Dermis blood vessel endothelial cell (primary cell): ENCODE measurements around the gene EXOSC3. TPM values are rescaled to one million over a fixed set of nuclear protein-coding genes. Genes with fewer than 3 reads are reported as not detected.

Experiments
- DNase-seq: peaks from one replicate; pipeline ENCODE4 v3.0.0; 2010
- total RNA-seq: library from RNA; depleted of rRNA; stranded (reverse); fragments of >200 nt; gene quantifications from 2 replicates; pipeline ENCODE4 v1.2.3, GENCODE V29; 2014

EXOSC3 gene
- total RNA-seq, 1 donor from 2014 or later = 29.4 TPM

DNA sequence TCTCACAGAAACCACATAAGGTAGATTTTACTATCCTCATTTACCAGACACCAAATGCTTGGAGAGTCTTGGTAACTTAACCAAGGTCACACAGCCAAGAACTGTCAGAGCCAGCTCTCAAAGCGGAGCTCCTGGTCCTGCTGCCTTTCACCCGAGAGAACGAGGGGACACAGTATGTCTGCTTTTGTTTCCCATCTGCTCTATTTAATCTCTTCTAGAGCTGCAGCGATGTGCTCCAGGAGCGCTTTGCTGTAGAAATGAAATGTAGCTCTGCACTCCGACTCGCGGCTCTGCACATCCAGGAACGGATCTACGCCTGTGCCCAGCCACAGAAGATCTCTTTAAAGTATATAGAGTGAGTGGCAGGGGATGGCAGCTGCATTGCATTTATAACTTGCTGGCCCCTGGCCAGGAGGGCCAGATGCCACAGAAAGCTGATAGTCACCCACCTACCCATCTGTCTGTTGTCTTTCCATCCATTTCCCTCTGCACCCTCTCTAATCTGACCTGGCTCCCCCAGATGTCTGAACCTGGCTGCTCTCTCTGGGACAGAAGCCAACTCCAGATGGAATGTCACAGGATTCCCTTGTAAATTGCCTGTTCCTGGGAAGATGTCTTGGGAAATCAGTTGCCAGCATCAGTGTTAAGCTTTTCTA is 52.6 kb downstream of the EXOSC3 start:
- DNase-seq = no peak

- DNase-seq = no peak
Measured at GRCh38 chr9:37730839-37731238, 54.0 kb downstream of the EXOSC3 start.

DNA sequence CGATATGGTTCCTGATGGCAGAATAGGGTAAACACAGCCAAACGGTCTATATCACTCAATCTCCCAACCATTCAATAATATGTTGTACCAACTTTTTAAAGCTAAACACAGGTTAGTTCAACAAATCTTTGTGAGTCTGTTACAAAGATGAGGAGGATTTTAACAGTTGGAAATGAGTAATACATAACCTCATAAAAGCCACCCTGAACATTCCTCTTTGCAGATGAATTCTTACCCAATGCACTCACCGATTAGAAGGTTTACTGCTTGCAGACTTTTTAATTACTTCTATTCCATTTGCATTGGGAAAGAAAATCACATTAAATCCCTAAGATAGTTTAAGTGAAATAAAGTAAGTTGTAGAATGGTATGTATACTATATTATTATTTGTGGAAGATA is 54.6 kb downstream of the EXOSC3 start:
- DNase-seq = no peak

Other genes starting within 250 kb of the EXOSC3 start
- gene FBXO10, start 208.7 kb downstream of the EXOSC3 start, total RNA-seq = 12.8 and 17.0 TPM in 2 replicates
- 84.9 and 156 TPM in 2 replicates for gene TOMM5, start 192.5 kb downstream of the EXOSC3 start, total RNA-seq
- not detected in 2 replicates for gene FRMPD1, start 134.1 kb downstream of the EXOSC3 start, total RNA-seq
- 2.0 and 2.8 TPM in 2 replicates for gene TRMT10B, start 31.3 kb downstream of the EXOSC3 start, total RNA-seq
- gene DCAF10, start 15.7 kb upstream of the EXOSC3 start, total RNA-seq = 22.8 and 51.7 TPM in 2 replicates
- 71.2 and 93.1 TPM in 2 replicates for gene SLC25A51, start 119.1 kb upstream of the EXOSC3 start, total RNA-seq